NCI-H2227 treated with DMSO at 0.1 percent for 48 hours (cell line): ENCODE results near the gene SMC3.

Experiments used
- DNase-seq: peaks from one replicate; lab custom pipeline; 2025; lab: John Stamatoyannopoulos, UW

The SMC3 gene

DNA sequence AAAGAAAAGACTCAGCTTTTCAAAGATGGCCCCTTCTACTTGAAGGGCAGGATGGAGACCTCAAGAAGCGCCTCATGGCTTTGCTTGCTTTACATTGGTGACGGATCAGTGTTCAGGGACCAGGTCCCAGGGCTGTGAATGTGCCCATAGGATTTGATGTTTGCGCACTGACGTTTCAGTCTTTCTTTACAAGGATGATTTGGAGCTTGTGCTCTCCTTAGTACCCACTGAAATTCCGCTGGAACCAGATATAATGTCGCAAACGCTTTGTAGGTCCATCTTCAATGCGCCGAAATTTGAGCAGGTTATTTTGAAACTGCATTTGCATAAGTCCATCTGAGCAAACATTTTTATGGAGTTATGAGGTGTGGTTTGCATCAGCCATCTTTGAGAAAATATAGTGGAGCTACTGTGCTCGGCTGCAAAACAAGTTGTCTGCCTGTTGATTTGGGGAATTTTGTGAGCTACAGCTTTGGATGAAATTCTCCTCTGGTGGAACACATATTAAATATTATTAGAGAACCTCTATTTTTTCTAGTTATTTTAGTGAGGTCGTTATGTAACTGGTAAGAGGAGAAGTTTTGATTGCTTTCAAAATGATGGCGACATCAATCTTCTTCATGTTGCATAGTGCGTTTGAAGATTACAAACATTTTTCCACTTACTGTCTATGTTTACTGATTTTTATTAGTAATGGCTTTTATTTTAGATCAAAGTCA is 79.1 kb downstream of the SMC3 start:
- DNase-seq, result peak; percentile 69

DNA sequence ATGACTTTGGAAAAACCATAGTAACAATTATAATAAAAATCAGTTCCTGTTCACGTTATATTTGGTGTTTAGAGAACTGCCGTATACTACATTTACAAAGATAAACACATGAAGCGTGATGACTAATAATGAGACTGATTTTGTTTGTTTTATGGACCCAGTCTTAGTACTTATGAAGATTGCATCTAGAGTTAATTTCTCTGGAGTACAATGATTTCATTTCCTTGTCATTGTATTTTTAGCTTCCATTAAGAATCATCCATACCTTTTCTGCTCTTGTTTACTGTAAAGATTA is 79.6 kb downstream of the SMC3 start:
- DNase-seq, result peak; percentile 21

DNA sequence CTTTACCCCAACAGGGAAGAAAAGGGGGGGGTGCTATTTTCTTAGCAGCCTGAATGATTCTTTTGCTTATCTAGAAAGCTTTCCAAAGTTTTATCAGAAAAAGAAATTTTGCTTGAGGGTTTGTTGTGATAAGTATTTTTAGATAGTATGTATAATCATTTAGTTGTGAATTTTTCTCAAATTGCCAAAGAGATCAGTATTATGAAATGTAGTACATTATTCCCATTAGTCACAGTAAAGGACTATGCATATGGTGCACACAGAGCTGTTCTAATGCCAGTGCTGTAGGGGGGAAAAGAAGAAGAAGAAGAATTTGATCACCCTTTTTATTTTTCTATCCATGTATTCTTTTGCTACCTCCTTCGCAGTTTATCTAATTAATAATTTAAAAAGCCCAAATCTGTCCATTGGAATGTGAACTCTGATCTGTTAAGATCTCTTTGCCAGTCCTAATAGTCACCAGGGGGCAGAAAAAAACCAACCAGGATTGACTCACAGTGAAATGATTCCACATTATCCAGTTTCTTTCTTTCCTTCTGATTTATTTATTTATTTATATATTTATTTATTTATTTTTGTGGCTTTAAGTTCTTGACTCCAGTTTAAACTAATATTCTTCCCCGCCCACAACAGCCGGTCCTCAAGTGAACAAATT is 81.3 kb downstream of the SMC3 start:
- no peak for DNase-seq

- DNase-seq, result no peak
Observed at GRCh38 chr10:110649347-110650264, 82.1 kb downstream of the SMC3 start.

DNA sequence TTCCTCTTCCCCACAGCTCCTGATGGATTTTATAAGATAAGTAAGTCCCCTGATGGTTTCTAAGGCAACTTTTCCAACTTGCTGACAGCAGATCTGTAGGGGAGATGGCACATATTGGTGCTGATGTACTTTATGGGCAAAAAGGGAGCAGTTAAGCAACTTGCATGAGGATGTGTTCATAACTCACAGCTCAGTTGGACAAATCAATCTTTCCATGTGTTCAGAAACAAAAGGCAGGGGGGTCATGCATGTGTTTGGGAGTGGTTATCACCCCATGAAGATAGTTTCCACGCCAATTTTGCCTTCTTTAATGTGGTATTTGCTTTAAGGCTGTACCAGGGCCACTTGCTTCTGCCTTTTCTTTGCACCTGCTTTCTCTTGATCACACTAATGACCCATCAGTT is 82.8 kb downstream of the SMC3 start:
- no peak for DNase-seq

- no peak for DNase-seq
Observed at GRCh38 chr10:110651044-110651958, 83.8 kb downstream of the SMC3 start.

GRCh38 chr10:110652475-110653118 is 85.1 kb downstream of the SMC3 start:
- no peak for DNase-seq
